ENCODE results near the gene CAMP.
"Not testable (repeated sequence)": the region's sequence is repeated elsewhere in the genome, so short reads cannot be mapped to it uniquely, and the experiment has no call there.

Gene CAMP, protein sequence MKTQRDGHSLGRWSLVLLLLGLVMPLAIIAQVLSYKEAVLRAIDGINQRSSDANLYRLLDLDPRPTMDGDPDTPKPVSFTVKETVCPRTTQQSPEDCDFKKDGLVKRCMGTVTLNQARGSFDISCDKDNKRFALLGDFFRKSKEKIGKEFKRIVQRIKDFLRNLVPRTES

DNA sequence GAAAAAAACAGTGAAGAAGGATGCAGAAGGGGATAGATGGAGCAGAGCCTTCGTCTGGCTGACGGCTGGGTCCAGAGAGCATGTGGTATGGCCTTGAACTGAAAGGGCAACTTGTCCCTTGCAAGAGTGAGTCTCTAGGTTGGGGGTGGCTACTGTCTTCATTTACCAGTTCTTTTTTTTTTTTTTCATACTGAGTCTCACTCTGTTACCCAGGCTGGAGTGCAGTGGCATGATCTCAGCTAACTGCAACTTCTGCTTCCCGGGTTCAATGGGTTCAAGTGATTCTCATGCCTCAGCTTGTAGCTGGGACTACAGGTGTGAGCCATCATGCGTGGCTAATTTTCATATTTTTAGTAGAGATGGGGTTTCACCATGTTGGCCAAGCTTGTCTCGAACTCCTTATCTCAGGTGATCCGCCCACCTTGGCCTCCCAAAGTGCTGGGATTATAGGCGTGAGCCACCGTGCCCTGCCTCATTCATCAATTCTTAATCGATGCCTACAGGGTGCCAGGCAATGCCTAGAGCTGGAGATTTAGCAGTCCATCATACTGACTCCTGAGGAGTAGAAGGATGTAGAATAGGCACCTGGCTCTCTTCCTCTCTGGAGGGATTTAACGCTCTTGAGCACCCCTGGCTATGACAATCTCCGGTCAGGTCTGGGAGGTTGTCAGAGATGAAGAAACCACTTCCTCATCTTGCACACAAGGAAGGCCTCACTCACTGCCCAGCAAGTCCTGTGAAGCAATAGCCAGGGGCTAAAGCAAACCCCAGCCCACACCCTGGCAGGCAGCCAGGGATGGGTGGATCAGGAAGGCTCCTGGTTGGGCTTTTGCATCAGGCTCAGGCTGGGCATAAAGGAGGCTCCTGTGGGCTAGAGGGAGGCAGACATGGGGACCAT lies at the start of gene CAMP:
TSS of gene CAMP (plus strand) at position 880 of the 898 bp plus-strand sequence. CDS start at position 897, 17 bp downstream.
- DNase-seq (ENCODE audit: low read depth, low spot score), result peak; percentile 69

DNA sequence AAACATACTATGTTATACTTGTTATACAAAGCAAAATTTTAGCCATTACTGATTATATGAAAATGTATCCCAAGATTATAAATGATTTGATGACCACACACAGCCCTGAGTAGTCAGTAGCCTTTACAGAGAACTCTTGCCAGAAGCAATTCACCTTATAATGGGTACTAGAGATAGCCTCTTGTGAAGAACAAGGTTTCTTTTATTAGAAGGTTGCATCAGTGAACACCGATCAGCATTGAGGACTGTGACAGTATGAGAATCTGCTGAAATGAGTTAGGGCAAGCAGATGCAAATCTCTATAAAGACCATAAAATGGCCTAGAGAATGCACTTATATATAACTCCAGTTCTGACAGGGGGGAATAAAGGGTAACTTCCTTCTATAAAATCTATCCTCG lies 45.2 kb upstream of the CAMP start:
- no peak for DNase-seq (ENCODE audit: low read depth, low spot score)

DNA sequence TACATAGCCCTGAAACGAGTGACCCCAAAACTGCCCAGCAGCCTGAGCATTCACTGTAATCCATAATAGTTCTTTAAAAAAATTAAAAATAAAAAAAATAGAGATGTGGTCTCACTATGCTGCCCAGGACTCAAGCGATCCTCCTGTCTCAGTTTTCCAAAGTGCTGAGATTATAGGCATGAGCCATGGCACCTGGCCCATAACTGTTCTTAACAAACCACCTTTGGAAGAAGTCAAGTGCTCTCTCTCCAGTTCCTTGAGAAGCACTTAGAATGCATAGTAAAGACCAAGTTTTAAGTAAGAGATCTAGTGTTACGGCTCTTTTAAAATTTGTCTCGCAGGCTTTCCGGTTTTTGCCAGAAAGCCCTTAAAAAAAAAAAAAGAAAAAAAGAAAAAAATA lies 43.3 kb upstream of the CAMP start:
- no peak for DNase-seq (ENCODE audit: low read depth, low spot score)

DNA sequence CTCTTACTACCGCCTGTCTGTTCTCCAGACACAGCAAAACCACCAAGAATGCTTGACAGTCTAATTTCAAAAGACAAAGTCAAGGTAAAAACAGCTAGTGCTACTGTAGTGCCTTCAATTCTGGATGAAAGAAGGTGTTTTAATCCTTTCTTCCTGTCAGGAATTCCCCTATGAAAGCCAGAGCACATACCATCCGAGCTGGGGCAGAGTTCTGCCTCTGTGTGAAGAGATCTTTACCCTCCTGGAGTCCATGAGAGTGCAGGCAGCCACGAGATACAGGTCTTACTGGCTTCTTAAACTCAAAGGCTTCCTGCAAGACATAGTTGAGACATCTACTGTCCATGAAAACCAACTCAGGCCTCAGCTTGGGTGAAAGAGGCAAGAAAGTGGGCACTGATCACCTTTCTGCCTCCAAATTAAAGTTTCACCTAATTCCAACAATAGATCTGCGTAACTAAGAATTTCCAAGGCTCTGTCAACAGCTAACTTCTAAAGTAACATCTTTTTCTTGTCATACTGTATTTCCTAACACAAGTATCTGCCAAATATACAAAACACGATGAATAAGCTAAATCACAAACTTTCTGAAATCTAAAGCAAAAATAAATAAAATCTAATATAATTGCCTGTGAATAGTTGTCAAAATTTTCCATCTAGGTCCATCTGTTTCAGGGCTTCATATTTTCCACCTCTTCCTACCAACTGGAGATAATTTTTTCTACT lies 42.6 kb upstream of the CAMP start:
- DNase-seq (ENCODE audit: low read depth, low spot score), result no peak

DNA sequence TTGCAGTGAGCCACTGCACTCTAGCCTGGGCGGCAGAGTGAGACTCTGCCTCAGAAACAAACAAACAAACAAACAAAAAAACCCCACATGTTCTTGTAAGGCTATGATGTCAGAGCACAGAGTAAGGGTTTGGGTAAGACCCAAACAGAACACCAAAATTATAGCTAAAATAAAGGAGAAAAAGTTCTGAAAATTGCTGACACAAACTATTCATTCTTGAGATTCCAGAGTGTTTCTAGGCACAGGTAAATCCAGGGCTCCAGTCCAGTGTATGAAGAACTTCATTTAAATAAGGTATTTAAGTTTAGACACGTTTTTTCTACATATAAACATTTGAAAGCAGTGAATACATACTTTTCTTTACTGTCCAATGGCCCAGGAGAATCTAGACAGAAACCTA lies 39.0 kb upstream of the CAMP start:
- DNase-seq (ENCODE audit: low read depth, low spot score), result no peak

DNA sequence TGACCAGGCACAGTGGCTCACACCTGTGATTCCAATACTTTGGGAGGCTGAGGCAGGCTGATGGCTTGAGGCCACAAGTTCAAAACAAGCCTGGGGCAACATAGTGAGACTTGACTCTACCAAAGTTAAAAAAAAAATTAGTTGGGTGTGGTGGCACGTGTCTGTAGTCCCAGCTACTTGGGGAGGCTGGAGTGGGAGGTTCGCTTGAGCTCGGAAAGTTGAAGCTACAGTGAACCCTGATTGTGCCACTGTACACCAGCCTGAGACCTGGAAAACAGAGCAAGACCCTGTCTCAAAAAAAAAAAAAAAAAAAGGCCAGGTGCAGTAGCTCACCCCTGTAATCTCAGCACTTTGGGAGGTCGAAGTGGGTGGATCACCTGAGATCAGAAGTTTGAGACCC lies 38.2 kb upstream of the CAMP start:
- peak; percentile 9 for DNase-seq (ENCODE audit: low read depth, low spot score)

DNA sequence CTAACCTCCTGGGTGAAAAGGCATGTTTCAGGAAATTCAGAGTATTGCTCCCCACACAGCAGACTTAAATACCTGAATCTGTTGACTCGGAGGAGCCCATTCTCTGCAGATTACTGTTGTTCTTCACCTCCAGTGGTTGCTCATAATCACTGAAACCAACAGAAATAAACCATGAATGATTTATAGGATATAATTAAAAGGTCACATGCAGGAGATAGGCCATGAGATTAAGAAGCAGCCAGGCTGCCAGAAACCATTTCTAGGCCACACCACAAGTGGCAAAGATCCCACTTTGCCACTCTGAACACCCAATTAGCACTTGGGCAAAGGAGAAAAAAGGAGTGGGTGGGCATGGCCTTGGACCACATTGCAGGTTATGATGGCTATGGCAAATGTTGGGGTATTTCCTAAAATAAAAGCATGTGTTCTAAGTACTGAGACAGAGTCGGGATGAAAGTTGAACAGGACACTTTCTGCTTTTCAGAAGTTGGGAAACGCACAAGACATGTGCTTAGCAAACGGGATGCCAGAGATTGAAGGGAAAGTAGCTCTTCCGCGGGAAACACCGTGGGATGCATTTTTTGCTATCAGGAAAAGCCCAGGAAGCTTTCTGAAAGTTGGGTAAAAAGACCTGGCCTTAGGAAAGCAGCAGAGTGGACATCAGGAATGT lies 36.5 kb upstream of the CAMP start:
- no peak for DNase-seq (ENCODE audit: low read depth, low spot score)

DNA sequence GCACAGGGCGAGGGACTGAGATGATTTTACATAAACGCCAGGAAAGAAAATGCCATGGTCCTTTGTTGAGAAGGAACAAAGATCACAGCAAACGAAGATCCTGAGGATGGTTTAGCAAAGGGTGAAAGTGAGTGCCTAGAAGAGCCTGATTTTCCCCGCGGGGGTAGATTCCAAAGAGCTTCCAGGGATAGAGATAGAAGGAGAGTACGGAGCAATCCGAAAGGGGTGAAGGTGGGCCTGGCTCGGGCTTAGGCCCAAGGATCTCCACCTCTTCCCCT lies 36.1 kb upstream of the CAMP start:
- no peak for DNase-seq (ENCODE audit: low read depth, low spot score)

DNA sequence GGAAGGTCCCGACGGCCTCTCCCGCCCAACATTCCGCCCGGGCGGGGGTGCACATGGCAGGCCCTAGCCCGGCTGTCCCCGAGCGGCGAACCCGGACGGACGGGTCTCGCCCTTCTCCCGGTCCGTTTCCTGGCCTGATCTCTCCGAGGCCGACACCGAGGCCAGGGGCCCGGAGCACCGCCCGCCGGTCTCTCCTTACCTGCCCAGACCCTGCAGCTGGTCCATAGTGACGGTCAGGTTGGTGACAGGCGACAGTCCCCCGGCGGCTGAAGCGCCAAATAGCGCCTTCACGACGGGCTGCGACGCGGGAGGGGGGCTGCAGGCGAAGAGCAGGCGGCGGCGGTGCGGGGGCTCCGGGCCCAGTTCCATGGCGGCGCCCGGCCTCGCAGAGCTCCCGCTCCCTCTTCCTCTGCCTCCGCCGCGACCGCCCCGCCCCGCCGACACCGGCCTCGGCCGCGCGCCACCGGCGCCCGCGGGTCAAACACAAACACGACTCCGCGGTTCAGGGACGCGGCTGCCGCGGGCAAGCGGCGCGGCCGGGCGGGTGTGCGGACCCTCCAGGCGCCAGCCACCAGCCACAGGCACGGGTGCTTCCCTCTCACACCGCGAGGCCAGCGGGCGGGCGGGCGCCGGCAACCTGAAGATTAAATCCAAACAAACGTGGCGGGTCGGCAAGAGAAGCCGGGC lies 35.6 kb upstream of the CAMP start:
- DNase-seq (ENCODE audit: low read depth, low spot score), result peak; percentile 44

DNA sequence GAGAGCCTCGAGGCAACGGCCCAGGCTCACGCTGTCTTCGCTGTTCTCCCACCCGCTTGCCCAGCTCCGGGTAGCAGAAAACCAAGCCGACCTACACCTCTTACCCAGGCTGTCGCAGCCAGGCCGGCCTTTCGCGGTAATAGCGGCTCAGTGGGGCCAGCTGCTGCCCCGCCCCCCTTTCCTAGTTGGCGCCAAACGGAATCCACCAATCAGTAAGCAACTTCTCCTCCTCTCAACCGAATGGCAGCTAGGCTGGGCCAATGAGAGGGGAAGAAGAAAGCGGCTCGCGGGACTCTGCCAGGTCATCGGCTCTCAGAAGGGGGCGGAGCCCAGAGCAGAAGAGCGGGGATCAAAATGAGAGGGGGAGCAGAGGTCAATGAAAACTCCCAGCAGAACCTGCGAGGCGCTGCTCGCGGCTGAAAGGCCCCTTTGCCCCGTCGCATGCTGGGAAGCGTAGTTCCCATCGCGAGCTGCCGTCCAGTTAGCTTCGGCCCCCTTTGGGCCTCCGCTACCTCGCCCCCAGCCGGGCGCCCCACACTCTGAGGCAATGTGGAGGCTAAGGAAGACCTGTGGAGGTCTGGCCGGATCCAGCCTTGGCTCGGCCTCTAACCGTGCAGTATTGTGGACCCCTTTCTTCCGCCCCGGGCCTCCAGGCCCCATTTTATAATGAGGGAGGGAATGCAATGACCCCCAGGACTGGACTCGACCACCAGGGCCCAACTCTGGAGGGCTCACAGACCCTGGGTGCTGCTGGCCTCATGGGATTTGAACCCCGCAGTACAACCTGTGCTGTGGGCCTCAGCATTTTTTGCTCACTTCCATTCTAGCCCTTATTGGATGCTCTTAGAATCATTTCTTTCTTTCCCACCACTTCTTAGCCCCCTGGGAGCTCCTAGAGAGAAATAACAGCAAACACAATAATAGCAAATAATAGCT lies 34.8 kb upstream of the CAMP start, which contains the start of gene CDC25A:
TSS of gene CDC25A (minus strand) at position 152 of the 936 bp plus-strand sequence. CDS start 470 bp downstream, outside the sequence.
- DNase-seq (ENCODE audit: low read depth, low spot score), result peak; percentile 100

DNA sequence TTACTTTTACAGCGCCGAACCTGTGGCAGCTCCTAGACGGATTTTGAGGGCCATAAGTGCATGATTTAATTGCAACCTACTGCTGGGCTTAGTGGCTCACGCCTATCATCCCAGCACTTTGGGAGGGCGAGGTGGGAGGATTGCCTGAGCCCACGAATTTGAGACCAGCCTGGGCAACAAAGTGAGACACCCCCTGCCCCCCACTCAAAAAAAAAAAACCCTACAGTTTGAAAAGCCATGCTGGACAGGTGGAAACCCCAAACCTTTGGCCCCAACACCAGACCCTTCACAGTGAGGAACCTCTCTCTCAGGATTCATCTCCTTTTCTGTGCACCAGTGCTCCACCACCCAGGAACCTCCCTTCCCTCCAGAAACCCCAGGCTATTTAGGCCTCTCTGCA lies 34.0 kb upstream of the CAMP start:
- DNase-seq (ENCODE audit: low read depth, low spot score), result peak; percentile 7

DNA sequence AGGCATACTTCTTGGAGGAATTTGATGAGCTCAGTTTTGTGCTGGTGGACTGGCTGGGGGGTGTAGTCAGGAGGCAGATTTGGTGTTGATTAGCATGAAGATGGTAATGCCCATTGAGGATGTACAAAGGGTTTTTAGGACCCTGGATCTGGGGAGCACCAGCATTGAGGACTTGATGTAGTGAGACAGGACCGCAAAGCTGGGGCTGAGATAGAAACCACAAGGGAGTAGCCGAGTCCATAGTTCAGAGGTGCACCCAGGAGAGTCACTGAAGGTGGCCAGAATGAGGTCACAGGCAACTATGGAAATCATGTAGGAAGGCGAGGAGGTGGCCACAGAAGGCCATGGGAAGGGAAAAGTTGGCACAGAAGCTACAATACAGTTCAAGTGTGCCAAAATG lies 32.4 kb upstream of the CAMP start:
- no peak for DNase-seq (ENCODE audit: low read depth, low spot score)

DNA sequence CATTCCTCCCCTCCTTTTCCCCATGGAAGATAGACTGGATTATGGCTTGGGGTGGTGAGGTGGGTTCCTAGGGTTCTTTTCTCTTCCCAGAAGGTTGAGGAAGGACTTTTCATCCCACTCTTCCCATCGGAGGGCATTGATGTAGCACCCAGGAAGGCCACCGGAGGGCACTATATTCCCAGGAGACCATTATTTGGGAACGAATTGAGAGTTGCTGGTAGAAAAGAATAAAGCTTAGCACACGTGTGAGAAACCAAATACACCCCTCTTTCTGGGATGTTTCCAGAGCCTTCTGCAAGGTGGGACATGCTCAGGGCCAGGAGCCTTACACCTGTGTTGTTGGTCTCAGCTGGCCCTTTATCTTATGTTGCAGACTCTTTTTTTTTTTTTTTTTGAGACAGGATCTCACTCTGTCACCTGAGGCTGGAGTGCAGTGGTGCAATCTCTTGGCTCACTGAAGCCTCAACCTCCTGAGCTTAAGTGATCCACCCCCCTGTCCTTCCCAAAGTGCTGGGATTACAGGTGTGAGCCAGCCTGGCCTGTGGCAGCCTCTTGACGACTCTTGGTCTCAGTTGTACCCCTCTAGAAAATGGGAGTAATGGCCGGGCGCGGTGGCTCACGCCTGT lies 28.7 kb upstream of the CAMP start:
- DNase-seq (ENCODE audit: low read depth, low spot score), result peak; percentile 84

DNA sequence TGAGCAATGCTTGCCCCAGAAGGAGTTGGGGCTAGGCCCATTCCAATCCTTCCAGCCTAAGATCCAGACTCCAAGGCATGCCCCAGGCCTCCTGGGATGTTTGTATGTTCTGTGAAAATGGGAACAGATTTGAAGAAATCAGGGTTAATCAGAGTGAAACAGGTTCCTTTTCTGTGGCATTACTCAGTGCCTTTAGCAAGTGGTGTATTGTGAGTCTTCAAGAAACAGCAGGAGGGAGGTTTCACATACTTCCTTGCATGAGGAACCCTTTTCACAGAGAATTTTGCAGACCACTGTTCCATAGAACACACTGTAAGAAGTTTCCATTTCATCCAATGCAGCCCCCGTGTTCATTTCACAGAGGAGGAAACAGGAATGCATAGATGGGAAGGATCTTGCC lies 26.7 kb upstream of the CAMP start:
- DNase-seq (ENCODE audit: low read depth, low spot score), result no peak

DNA sequence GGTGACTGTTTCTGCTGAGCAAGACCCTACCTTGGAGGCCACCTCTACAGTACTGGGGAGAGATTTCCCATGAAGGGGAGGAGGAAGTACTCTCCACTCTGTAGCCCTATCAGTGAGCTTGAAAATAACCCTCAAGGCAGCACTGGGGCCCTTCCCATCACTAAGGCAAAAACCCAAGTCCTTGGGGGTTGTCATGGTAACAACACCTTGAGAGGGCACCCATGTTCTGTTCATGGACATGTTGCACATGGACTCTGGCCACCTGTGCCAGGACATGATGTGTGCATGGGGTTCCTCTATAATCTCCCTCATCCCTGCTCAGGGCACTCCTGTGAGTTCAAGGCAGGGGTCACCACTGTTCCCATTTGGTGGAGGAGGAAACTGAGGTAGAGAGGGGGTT lies 24.2 kb upstream of the CAMP start:
- DNase-seq (ENCODE audit: low read depth, low spot score), result no peak

DNA sequence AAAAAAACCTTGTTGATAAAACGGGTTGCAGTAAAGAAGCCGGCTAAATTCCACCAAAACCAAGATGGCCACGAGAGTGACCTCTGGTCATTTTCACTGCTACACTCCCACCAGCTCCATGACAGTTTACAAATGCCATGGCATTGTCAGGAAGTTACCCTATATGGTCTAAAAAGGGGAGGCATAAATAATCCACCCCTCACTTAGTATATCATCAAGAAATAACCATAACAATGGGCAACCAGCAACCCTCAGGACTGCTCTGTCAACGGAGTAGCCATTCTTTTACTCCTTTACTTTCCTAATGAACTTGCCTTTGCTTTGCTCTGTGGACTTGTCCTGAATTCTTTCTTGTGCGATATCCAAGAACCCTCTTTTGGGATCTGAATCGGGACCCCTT lies 20.7 kb upstream of the CAMP start:
- DNase-seq (ENCODE audit: low read depth, low spot score), result peak; percentile 32

DNA sequence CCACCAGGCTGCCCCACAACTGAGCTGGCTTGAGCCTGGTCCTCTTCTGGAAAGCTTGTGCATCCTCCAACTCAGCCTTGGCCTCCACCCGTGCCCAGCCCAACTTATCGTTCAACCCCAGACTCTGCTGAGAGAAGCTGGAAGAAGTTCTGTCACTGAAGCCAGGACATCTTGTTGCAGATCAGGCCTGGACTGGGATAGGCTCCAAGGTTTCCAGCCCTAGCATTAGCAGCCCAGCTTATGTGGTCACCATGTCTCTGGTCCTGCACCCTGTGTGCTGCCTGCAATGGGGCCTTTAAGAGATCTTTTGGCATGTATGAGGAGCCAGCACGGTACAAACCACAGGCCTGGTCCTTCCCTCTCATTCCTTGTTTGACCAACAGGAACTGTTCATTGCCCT lies 15.2 kb upstream of the CAMP start:
- DNase-seq (ENCODE audit: low read depth, low spot score), result no peak

DNA sequence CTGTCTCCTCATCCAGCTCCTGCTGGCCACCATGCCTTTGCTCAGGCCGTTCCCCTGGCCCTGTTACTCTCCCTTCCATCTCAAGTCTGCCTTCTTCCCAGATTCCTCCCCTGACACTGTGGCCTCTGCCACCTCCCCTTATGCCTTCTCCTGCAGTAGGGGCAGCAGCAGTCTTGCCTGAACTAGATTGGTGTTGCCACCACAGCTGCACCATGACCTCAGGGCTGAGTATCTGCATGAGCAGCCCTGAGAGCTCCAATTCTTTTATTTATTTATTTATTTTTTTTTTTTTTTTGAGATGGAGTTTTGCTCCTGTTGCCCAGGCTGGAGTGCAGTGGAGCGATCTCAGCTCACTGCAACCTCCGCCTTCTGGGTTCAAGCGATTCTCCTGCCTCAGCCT lies 13.8 kb upstream of the CAMP start:
- DNase-seq (ENCODE audit: low read depth, low spot score), result no peak

DNA sequence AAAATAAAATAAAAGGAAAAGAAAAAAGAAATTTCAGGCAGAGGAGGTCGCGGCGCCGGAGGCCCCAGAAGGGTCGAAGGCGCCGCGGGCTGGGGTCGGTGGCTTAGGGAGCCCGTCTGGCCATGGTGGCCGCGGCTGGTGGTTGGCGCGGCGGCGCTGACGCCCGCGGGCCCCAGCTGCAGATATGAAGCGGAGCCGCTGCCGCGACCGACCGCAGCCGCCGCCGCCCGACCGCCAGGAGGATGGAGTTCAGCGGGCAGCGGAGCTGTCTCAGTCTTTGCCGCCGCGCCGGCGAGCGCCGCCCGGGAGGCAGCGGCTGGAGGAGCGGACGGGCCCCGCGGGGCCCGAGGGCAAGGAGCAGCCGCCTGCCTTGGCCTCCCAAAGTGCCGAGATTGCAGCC lies 12.8 kb upstream of the CAMP start:
- DNase-seq (ENCODE audit: low read depth, low spot score), result not testable (repeated sequence)

DNA sequence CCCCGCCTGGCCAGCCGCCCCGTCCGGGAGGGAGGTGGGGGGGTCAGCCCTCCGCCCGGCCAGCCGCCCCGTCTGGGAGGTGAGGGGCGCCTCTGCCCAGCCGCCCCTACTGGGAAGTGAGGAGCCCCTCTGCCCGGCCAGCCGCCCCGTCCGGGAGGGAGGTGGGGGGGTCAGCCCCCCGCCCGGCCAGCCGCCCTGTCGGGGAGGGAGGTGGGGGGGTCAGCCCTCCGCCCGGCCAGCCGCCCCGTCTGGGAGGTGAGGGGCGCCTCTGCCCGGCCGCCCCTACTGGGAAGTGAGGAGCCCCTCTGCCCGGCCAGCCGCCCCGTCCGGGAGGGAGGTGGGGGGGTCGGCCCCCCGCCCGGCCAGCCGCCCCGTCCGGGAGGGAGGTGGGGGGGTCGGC lies 11.5 kb upstream of the CAMP start:
- DNase-seq (ENCODE audit: low read depth, low spot score), result not testable (repeated sequence)

All from ELF-1 (cell line).